Glomerular visceral epithelial cell (primary cell): ENCODE results near the gene CENPF.

Experiments used
- DNase-seq: peaks from one replicate; pipeline ENCODE4 v3.0.0-alpha.2; 2016; ENCODE audit errors: extremely low spot score

CENPF gene

GRCh38 chr1:214708321-214708955, 105.4 kb downstream of the CENPF start:
- no peak for DNase-seq

GRCh38 chr1:214709241-214709640, 106.2 kb downstream of the CENPF start:
- no peak for DNase-seq

DNA sequence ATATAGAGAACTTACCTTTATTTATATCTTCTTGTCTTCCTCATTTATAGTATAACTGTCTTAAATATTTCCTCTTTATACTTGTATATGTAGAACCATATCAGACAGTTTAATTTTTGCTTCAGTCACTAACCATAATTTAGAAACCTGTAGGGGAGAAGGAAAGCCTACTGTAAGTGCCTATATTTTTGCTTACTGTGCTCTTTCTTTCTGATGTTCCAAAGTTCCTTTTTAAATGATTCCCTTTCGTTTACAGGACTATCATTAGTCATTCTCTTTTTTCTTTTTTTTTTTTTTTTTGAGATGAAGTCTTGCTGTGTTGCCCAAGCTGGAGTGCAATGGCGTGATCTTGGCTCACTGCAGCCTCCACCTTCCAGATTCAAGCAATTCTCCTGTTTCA, 109.7 kb downstream of the CENPF start:
- no peak for DNase-seq
